HepG2 (cell line): ENCODE results near the gene SLC22A7. TPM values are rescaled to one million over a fixed set of nuclear protein-coding genes. Genes with fewer than 3 reads are reported as not detected.

Experiments used
- ARHGAP35 ChIP-seq: sonication (generic); formaldehyde crosslinking; IDR thresholded peaks from 2 replicates; pipeline ENCODE4 v1.9.0; 2022; ENCODE audit warnings: mild to moderate bottlenecking, inconsistent platforms, moderate library complexity, missing genetic modification reagents, borderline replicate concordance
- CAMTA2 ChIP-seq: sonication (generic); formaldehyde crosslinking; IDR thresholded peaks from 2 replicates; pipeline ENCODE4 v1.4.0; 2020; ENCODE audit warnings: mild to moderate bottlenecking, missing genetic modification reagents, borderline replicate concordance
- DMAP1 ChIP-seq: IDR thresholded peaks from 2 replicates; pipeline ENCODE4 v1.6.1; 2016
- EED ChIP-seq: sonication (generic); formaldehyde crosslinking; IDR thresholded peaks from 2 replicates; pipeline ENCODE4 v1.5.0; 2020; ENCODE audit warnings: mild to moderate bottlenecking, missing genetic modification reagents
- ELF1 ChIP-seq: sonication (generic); formaldehyde crosslinking; IDR thresholded peaks from 2 replicates; pipeline ENCODE4 v1.4.0; 2020; ENCODE audit warnings: missing genetic modification reagents
- HOXA7 ChIP-seq: sonication (generic); formaldehyde crosslinking; IDR thresholded peaks from 2 replicates; pipeline ENCODE4 v1.8.1; 2022; ENCODE audit warnings: mild to moderate bottlenecking, missing genetic modification reagents, moderate library complexity
- KLF16 ChIP-seq, 2 experiments: sonication (generic) in 1 of 2; formaldehyde crosslinking in 1 of 2; IDR thresholded peaks; 2 replicates each; pipeline versions ENCODE4 v1.6.1 to v1.8.0; 2016 to 2023; ENCODE audit warnings: missing genetic modification reagents in 2 of 2, missing compliant biosample characterization in 1 of 2
- PTBP1 ChIP-seq: fragments of 200-400 bp; formaldehyde crosslinking; IDR thresholded peaks from 2 replicates; pipeline ENCODE4 v1.6.1; 2018; ENCODE audit warnings: low read length, low read depth; ENCODE audit not compliant: poor library complexity, severe bottlenecking
- RFXANK ChIP-seq: IDR thresholded peaks from 2 replicates; pipeline ENCODE4 v1.6.1; 2016
- SIN3A ChIP-seq: IDR thresholded peaks from 2 replicates; pipeline ENCODE4 v1.6.1; 2011; ENCODE audit warnings: low read depth, mild to moderate bottlenecking, control low read depth, low read length, borderline replicate concordance
- ZBTB40 ChIP-seq, 2 experiments: fragments of 450-650 bp in 1 of 2; sonication (generic) in 1 of 2; formaldehyde crosslinking in 1 of 2; IDR thresholded peaks; 2 replicates each; pipeline versions ENCODE4 v1.6.1 to v1.8.0; 2016 to 2022; ENCODE audit warnings: antibody characterized with exemption in 1 of 2, mild to moderate bottlenecking in 1 of 2, missing genetic modification reagents in 1 of 2
- ZNF207 ChIP-seq: fragments of 450-650 bp; IDR thresholded peaks from 2 replicates; pipeline ENCODE4 v1.6.1; 2016; ENCODE audit warnings: antibody characterized with exemption, borderline replicate concordance
- ZNF343 ChIP-seq: sonication (generic); formaldehyde crosslinking; IDR thresholded peaks from 2 replicates; pipeline ENCODE4 v1.4.0; 2020; ENCODE audit warnings: mild to moderate bottlenecking, missing genetic modification reagents
- ZNF468 ChIP-seq: sonication (generic); formaldehyde crosslinking; IDR thresholded peaks from 2 replicates; pipeline ENCODE4 v1.8.0; 2022; ENCODE audit warnings: mild to moderate bottlenecking, moderate library complexity, missing genetic modification reagents
- ZNF567 ChIP-seq: sonication (generic); formaldehyde crosslinking; IDR thresholded peaks from 2 replicates; pipeline ENCODE4 v1.8.1; 2023; ENCODE audit warnings: mild to moderate bottlenecking, missing genetic modification reagents, borderline replicate concordance
- ZNF816 ChIP-seq: sonication (generic); formaldehyde crosslinking; IDR thresholded peaks from 2 replicates; pipeline ENCODE4 v1.8.0; 2022; ENCODE audit warnings: missing genetic modification reagents, mild to moderate bottlenecking, borderline replicate concordance
- ZSCAN12 ChIP-seq: sonication (generic); formaldehyde crosslinking; IDR thresholded peaks from 2 replicates; pipeline ENCODE4 v1.9.0; 2021; ENCODE audit warnings: mild to moderate bottlenecking, missing genetic modification reagents
- polyA plus RNA-seq, 8 experiments: library from polyadenylated mRNA; depleted of rRNA in 3 of 8; stranded (reverse) in 7 of 8; unstranded in 1 of 8; fragments of >200 nt; fragmentation: Illumina TruSeq in 4 of 8; extraction: Trizol in 4 of 8; gene quantifications; 2 replicates each; pipeline versions ENCODE4 v1.2.1 to v1.2.3, GENCODE V29; 2011 to 2016; ENCODE audit warnings: low read depth in 4 of 8, missing spikeins in 1 of 8, mixed read lengths in 1 of 8; ENCODE audit not compliant: insufficient read depth in 1 of 8
- total RNA-seq, 5 experiments: library from RNA; depleted of rRNA; stranded (reverse); fragments of >200 nt; fragmentation: Illumina TruSeq; extraction: Trizol; gene quantifications; 2 replicates each; pipeline ENCODE4 v1.2.3, GENCODE V29; 2016; ENCODE audit warnings: low read depth in 1 of 5
- TF ChIP-seq, protein P1 (sequence below): sonication (generic); formaldehyde crosslinking; conservative IDR thresholded peaks from 2 replicates; pipeline ENCODE4 v1.8.0; 2022; ENCODE audit warnings: mild to moderate bottlenecking, moderate library complexity, missing genetic modification reagents

SLC22A7 gene
- total and polyA plus RNA-seq, 2 of the 13 experiments (the other 11 are each of a cell fraction or from before 2014, with no cell fraction given), result 5.3 to 22.6 TPM

DNA sequence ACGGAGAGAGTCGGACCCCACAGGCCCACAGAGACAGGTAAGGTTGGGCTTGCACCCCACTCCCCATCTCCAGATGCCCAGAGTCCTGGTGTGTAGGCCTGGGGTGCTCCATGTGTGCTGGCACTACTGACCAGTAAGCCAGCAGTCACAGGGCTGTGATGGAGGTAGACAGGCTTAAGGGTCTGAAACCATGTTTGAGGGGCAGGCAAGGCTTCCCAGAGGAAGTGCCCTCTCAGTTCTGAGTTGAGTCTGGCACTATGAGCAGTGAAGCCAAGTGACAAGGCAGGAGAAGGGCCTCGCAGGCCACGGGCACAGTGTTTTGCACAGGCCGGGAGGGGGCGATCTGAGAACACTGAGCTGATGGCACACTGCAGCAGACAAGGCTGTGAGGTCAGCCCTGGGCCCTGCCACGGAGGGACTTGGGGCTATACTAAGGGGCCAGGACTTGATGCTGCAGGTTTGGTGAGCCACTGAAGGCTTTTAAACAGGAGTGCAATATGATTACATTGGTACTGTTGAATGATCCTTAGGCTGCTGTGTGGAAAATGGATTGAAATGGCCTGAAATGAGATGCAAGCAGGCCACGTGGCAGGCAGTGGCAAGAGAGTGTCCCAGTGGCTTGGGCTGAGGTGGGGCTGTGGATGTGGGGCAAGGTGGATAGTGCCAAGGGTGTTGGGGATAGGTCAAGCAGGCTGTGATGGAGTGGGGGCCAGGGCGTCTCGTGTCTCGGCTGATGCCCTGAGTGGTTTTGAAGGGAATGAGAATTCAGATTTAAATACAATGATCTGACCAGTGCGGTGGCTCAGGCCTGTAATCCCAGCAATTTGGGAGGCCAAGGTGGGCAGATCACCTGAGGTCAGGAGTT lies 34.5 kb upstream of the SLC22A7 start (continued):
- TF ChIP-seq ZBTB40 (IDR thresholded peaks at IDR 0.05), result no peak
- peak; percentile 24; the same call in 1 of the 2 replicates for TF ChIP-seq ZBTB40 (CRISPR knock-in tag; IDR thresholded peaks at IDR 0.05)
- no peak for TF ChIP-seq PTBP1
- TF ChIP-seq ELF1 (CRISPR knock-in tag), result 0 out of 2 replicates have a peak, but pooled peaks have one; percentile 28
- TF ChIP-seq ZNF567 (CRISPR knock-in tag), result peak; percentile 99
- TF ChIP-seq DMAP1 (CRISPR knock-in tag), result peak; percentile 50; the same call in 1 of the 2 replicates
- no peak; the same call in 1 of the 2 replicates for TF ChIP-seq EED (CRISPR knock-in tag)
- TF ChIP-seq ZNF207, result no peak
- peak in 1 of 2 experiments; percentile 80; a peak in 1 of 4 replicates for TF ChIP-seq KLF16 (CRISPR knock-in tag; IDR thresholded peaks at IDR 0.05)
- no peak for TF ChIP-seq CAMTA2 (CRISPR knock-in tag)
- TF ChIP-seq ZSCAN12, result no peak
- TF ChIP-seq ZNF468 (CRISPR knock-in tag), result no peak
- TF ChIP-seq ZNF816 (CRISPR knock-in tag), result no peak
- peak; percentile 82; the same call in 1 of the 2 replicates for TF ChIP-seq ZNF343 (CRISPR knock-in tag)
- no peak for TF ChIP-seq HOXA7 (CRISPR knock-in tag)
- TF ChIP-seq, protein P1, sequence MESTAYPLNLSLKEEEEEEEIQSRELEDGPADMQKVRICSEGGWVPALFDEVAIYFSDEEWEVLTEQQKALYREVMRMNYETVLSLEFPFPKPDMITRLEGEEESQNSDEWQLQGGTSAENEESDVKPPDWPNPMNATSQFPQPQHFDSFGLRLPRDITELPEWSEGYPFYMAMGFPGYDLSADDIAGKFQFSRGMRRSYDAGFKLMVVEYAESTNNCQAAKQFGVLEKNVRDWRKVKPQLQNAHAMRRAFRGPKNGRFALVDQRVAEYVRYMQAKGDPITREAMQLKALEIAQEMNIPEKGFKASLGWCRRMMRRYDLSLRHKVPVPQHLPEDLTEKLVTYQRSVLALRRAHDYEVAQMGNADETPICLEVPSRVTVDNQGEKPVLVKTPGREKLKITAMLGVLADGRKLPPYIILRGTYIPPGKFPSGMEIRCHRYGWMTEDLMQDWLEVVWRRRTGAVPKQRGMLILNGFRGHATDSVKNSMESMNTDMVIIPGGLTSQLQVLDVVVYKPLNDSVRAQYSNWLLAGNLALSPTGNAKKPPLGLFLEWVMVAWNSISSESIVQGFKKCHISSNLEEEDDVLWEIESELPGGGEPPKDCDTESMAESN, result peak; percentile 91
- no peak; the same call in 1 of the 2 replicates for TF ChIP-seq RFXANK (CRISPR knock-in tag)
- TF ChIP-seq ARHGAP35 (CRISPR knock-in tag), result 0 out of 2 replicates have a peak, but pooled peaks have one; percentile 23
- TF ChIP-seq SIN3A, result no peak
